ENCODE measurements around the gene PHACTR4. TPM values are rescaled to one million over a fixed set of nuclear protein-coding genes. Genes with fewer than 3 reads are reported as not detected.
A peak's percentile ranks its signal among the peaks of the same experiment; 100 is the strongest.
"Not testable (repeated sequence)": the region's sequence is repeated elsewhere in the genome, so short reads cannot be mapped to it uniquely, and the experiment has no call there.

Gene PHACTR4
- total RNA-seq, 1 experiment from 2014 or later: 5.4 TPM

DNA sequence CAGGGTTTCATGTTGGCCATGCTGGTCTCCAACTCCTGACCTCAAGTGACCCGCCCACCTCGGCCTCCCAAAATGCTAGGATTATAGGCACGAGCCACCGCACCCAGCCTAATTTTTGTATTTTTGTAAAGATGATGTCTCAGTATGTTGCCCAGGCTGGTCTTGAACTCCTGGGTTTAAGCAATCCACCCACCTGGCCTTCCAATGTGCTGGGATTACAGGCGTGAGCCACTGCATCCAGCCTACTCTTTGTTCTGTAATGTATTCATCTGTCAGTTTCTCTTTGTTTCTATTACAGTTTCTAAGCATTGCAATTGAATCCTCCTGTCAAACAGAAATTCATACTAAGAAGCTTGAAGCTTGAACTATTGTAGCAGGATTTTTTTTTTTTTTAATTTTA lies 81.5 kb downstream of the PHACTR4 start:
- no peak for DNase-seq (ENCODE audit: low read depth, low spot score)
- in situ Hi-C loops (cut with HindIII; ENCODE audit: low pct_unique_long_range_greater_than_20kb, low sequenced_read_pairs): no loop called here

DNA sequence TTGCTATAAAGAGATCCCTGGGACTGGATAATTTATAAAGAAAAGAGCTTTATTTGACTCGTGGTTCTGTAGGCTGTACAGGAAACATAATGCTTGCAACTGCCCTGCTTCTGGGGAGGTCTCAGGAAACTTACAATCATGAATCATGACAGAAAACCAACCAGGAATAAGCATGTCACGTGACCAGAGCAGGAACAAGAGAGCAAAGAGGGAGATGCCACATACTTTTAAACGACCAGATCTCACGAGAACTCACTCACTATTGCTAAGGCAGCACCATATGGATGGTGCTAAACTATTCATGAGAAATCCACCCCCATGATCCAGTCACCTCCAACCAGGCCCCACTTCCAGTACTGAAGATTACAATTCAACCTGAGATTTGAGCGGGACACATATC lies 86.5 kb downstream of the PHACTR4 start:
- in situ Hi-C loops (cut with HindIII; ENCODE audit: low pct_unique_long_range_greater_than_20kb, low sequenced_read_pairs): no loop called here
- DNase-seq (ENCODE audit: low read depth, low spot score): peak; percentile 55

DNA sequence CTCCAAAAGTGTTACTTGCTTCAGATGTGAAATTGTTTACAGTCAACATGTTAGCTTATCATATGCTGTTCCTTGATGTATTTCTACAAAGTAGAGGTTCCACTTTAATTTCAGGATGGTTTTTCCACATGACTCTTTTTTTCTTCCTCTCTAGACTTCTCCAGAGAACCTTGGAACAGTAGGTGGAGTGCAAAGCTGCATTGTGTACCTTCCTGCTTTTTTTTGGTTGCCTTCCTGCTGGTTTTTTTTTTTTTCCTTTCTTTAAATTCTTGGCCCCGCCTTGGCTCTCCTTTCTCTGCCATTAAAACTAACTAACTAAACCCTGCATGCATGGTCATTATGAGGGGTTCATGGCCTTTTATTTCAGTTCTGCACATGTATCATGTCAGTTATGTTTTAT lies 88.1 kb downstream of the PHACTR4 start:
- no peak for DNase-seq (ENCODE audit: low read depth, low spot score)
- in situ Hi-C loops (cut with HindIII; ENCODE audit: low pct_unique_long_range_greater_than_20kb, low sequenced_read_pairs): no loop called here

DNA sequence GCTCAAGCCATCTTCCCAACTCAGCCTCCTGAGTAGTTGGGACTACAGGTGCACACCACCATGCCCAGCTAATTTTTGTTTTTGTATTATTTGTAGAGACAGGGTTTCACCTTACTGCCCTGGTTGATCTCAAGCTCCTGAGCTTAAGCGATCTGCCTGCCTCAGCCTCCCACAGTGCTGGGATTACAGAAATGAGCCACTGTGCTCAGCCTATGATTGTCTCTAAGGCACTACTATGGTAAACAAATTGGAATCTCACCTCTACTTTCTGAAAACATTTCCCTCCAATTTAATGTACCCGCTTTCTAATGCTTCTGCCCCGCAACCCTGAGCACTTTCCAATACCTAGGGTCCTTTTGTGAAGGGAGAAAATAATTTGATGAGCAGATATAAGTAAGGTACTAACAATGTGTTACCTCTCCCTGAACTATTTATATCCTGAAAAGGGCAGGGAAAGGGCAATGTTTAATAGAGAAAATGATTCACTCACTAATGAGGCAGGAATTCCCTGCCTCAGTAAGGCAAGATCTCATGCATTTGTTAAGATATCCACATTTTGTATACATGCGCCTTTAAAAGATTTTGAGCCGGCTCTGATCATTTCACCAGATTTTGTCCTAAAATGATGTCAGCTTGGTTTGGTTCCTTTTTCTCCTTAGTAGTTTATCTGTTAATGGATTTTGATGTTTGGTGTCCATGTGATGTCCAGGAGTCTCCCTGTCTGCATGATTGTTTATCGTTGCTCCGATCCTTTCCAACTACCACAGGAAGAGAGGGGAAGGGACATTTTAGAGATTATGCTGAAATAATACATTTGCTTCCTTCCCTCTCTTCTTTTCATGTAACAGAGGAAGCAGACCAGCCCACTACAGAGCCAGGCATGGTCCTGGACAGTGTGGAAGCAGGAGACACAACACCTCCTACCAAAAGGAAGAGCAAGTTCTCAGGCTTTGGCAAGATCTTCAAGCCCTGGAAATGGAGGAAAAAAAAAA lies 89.0 kb downstream of the PHACTR4 start:
- DNase-seq (ENCODE audit: low read depth, low spot score): no peak
- in situ Hi-C loops (cut with HindIII; ENCODE audit: low pct_unique_long_range_greater_than_20kb, low sequenced_read_pairs): no loop called here

DNA sequence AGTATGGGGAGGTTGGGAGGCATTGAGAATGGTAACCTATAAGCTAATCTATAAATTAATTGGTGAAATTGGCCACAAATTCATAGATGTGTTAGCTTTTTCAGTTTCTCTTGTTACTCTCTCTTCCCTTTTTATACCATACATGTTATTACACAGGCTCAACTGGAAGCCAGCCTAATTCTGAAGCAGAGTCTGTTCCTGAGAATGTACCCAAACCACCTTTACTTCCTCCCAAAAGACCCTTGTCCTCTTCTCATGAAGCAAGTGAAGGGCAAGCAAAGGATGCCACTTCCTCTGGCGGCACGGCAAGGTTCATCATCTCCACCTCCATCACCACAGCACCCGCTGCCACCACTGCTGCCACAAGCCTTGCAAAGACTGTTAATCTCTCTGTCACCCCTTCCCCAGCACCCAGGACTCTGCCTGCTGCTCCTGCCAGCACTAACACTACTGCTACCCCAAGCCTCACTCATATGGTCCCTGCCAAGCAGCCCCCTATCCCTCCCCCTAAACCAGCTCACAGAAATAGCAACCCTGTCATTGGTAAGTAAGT lies 96.8 kb downstream of the PHACTR4 start:
- no peak for DNase-seq (ENCODE audit: low read depth, low spot score)
- in situ Hi-C loops (cut with HindIII; ENCODE audit: low pct_unique_long_range_greater_than_20kb, low sequenced_read_pairs): no loop called here

DNA sequence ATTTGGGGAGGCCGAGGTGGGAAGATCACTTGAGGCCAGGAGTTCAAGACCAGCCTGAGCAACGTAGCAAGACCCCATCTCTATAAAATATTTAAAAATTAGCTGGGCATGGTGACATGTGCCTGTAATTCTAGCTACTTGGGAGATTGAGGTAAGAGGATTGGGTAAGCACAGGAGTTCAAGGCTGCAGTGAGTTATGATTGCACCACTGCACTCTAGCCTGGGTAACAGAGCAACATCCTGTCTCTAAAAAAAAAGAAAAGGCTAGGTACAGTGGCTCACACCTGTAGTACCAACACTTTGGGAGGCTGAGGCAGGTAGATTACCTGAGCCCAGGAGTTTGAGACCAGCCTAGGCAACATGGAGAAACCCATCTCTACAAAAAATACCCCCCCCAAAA lies 100.6 kb downstream of the PHACTR4 start:
- DNase-seq (ENCODE audit: low read depth, low spot score): no peak
- in situ Hi-C loops (cut with HindIII; ENCODE audit: low pct_unique_long_range_greater_than_20kb, low sequenced_read_pairs): no loop called here

DNA sequence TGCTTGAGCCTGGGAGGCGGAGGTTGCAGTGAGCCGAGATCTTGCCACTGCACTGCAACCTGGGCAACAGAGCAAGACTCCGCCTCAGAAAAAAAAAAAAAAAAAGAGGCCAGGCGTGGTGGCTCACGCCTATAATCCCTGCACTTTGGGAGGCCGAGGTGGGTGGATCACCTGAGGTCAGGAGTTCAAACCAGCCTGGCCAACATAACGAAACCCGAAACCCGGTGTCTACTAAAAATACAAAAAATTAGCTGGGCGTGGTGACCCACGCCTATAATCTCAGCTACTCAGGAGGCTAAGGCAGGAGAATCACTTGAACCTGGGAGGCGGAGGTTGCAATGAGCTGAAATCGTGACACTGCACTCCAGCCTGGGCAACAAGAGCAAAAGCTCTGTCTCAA lies 110.0 kb downstream of the PHACTR4 start:
- DNase-seq (ENCODE audit: low read depth, low spot score); in situ Hi-C loops (cut with HindIII; ENCODE audit: low pct_unique_long_range_greater_than_20kb, low sequenced_read_pairs): not testable (repeated sequence)

DNA sequence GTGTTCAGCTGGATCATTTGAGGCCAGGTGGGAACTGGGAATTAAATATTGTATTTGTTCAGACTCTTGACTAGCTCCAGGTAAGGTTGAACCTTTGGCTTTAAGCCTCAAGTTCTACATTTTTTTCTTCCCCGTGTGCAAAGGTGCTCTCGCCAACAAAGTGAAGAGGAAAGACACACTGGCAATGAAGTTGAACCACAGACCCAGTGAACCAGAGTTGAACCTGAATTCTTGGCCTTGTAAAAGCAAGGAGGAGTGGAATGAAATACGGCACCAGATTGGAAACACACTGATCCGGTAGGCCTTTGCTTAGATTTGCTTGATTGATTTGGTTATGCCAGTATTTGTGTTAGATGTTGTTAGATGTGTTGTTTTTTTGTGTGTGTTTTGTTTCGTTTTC lies 110.8 kb downstream of the PHACTR4 start:
- no peak for DNase-seq (ENCODE audit: low read depth, low spot score)
- in situ Hi-C loops (cut with HindIII; ENCODE audit: low pct_unique_long_range_greater_than_20kb, low sequenced_read_pairs): no loop called here

DNA sequence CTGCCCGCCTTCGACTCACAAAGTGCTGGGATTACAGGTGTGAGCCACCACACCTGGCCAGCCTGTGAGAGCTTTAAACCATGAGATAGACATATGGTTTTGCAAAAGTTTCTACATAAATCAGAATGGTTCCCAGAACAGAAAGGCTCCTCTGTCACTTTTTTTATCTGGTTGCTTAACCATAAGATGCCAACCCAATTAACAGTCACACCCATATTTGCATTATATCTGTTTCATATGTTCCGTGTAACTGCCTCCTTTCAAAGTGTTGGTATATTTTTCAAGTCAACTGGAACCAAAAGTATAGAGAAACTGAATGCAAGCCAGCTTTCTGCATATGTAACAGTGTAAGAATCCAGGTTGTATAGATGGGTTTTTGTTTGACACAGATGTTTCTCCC lies 112.6 kb downstream of the PHACTR4 start:
- in situ Hi-C loops (cut with HindIII; ENCODE audit: low pct_unique_long_range_greater_than_20kb, low sequenced_read_pairs): no loop called here

DNA sequence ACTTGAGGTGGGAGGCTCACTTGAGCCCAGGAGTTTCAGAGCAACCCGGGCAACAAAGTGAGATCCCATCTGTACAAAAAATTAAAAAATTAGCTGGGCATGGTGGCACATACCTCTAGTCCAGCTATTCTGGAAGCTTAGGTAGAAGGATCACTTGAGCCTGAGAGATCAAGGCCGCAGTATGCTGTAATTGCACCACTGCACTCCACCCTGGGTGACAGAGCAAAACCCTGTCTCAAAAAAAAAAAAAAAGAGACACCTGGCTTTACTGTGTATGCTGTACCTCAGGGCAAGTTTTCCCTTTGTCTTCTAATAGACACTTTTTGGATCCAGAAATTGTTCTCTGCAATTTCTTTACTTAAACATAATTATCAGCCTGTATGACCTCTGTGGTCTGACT lies 113.2 kb downstream of the PHACTR4 start:
- in situ Hi-C loops (cut with HindIII; ENCODE audit: low pct_unique_long_range_greater_than_20kb, low sequenced_read_pairs): no loop called here
- no peak for DNase-seq (ENCODE audit: low read depth, low spot score)

More for the DNA sequence above, 112.6 kb downstream of the PHACTR4 start:
- no peak for DNase-seq (ENCODE audit: low read depth, low spot score)

DNA sequence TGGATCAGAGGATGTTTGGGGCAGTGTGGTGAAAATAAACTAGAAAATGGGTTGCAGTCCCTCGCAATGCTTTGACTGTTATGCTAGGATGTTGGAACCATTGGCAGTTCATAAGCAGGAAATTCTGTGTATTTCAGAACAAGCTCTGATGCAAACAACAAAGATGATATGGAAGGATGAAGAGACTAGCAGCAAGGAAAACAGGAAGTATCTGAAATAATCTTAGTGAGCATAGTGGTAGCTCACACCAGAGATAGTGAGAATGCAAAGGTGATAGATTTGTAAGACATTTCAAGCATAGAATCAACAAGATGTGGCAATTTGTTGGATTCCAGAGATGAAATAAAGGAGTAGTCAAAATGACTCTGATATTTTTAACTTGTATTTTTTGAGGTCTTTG lies 125.2 kb downstream of the PHACTR4 start:
- in situ Hi-C loops (cut with HindIII; ENCODE audit: low pct_unique_long_range_greater_than_20kb, low sequenced_read_pairs): no loop called here
- DNase-seq (ENCODE audit: low read depth, low spot score): no peak

DNA sequence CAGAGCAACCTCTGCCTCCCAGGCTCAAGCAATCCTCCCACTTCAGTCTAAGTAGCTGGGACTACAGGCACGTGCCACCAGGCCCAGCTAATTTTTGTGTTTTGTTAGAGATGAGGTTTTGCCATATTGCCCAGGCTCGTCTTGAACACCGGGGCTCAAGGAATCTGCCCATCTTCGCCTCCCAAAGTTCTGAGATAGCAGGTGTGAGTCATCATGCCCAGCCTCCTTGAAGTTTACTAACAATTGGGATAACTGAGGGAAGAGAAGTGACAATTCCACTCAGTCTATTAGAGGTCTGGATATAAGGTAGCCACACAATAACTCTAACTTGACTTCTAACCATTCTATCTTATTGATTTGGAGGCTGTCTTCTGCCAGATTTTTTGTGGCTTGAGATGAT lies 130.0 kb downstream of the PHACTR4 start:
- no peak for DNase-seq (ENCODE audit: low read depth, low spot score)
- in situ Hi-C loops (cut with HindIII; ENCODE audit: low pct_unique_long_range_greater_than_20kb, low sequenced_read_pairs): no loop called here

DNA sequence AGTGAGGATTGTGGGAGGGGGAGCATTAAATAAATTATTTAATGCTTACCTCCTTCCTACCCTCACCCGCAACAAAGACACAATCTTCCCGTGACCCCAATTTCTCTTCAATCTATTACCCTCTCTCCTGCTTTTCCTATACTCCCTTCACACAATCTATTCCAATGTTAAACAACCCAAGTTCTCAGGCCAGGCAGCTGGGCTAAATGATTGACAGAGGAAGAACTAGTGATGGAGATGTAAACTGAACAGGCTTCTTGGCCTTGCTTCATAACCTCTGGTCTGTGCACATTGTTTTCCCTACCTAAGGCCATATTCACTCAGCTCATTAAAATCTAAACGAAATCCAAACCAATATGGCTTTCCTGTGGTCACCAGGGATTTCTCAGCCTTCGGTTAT lies 132.4 kb downstream of the PHACTR4 start:
- in situ Hi-C loops (cut with HindIII; ENCODE audit: low pct_unique_long_range_greater_than_20kb, low sequenced_read_pairs): no loop called here

DNA sequence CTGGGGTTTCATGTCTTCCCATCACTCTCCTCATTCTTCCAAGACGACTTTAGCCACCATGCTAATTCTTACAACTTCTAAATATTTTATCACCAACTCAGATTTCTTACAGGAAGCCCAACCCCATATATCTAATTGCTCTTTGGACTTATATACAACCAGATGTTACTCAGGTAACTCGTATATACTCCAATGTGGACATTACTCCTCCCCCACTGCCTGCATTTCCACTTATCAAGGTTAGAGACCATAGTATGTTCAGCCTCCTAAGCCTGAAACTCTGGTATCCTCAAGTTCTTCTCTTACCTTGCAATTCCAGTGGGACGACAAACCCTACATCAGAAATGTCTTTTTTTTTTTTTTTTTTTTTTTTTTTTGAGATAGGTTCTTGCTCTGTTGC lies 133.6 kb downstream of the PHACTR4 start:
- DNase-seq (ENCODE audit: low read depth, low spot score): no peak

More for the DNA sequence above, 132.4 kb downstream of the PHACTR4 start:
- DNase-seq (ENCODE audit: low read depth, low spot score): no peak

DNA sequence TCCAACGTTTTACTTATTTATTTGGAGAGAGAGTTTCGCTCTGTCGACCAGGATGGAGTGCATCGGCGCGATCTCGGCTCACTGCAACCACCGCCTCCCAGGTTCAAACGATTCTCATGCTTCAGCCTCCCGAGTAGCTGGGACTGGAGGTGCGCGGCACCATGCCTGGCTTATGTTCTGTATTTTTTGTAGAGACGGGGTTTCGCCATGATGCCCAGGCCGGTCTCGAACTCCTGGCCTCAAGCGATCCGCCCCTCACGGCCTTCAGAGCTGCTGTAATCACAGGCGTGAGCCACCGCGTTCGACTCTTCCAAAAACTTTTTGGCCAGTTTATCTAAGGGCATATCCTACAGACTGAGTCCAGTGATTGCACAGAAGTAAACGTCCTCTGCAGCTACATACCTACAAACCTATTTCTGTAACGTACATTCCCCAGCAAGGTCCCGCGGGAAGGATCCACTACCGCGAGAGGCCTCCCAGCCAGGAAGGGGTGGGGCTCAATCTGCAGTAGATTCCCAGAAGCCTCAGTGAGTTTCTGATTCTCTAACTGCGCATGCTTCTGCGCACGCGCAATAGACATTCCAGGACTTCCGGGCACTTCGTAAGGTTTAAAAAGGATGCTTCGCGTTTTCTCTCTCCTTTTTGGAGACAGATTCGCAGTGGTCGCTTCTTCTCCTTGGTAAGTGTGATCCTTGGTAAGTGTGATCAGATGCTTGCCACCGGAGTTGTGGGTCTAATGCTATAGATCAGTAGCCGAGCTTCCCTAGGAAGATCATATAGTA lies 136.1 kb downstream of the PHACTR4 start, which contains the start of gene RCC1:
Gene RCC1, plus strand, starts transcription at position 638 of the 782 bp plus-strand sequence. CDS start 23,824 bp downstream, outside the sequence.
- in situ Hi-C loops (cut with HindIII; ENCODE audit: low pct_unique_long_range_greater_than_20kb, low sequenced_read_pairs): no loop called here
- peak; percentile 99 for DNase-seq (ENCODE audit: low read depth, low spot score)

More for the DNA sequence above, 133.6 kb downstream of the PHACTR4 start:
- in situ Hi-C loops (cut with HindIII; ENCODE audit: low pct_unique_long_range_greater_than_20kb, low sequenced_read_pairs): no loop called here

DNA sequence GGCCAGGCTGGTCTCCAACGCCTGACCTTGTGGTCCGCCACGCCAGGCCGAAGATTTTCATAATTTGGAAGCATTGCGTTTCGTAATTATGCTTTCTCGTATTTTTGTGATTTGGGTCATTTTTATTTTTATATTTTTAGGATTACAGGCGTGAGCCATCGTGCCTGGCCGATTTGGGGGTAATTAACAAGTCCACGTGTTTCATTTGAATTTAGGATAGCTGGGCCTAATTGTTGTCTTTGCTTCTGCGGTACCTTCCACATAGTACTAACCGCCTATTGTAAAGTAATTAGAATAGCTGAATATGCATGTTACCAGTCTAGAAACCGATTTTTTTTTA lies 137.3 kb downstream of the PHACTR4 start:
- in situ Hi-C loops (cut with HindIII; ENCODE audit: low pct_unique_long_range_greater_than_20kb, low sequenced_read_pairs): no loop called here
- no peak for DNase-seq (ENCODE audit: low read depth, low spot score)

DNA sequence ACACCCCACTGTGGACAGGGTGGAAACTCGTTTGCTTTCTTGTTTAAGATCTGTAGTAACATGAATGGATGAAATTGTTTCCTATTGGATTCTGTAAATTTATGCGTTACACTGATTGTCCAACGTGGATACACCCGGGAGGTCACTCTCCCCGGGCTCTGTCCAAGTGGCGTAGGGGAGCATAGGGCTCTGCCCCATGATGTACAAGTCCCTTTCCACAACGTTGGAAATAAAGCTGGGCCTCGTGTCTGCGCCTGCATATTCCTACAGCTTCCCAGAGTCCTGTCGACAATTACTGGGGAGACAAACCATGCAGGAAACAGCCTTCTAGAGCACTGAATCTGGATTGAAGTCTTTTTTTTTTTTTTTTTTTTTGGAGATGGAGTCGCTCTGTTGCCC lies 137.7 kb downstream of the PHACTR4 start:
- in situ Hi-C loops (cut with HindIII; ENCODE audit: low pct_unique_long_range_greater_than_20kb, low sequenced_read_pairs): no loop called here
- peak; percentile 40 for DNase-seq (ENCODE audit: low read depth, low spot score)
